ENCODE measurements around the gene LFNG. TPM values are rescaled to one million over a fixed set of nuclear protein-coding genes. Genes with fewer than 3 reads are reported as not detected.

Gene LFNG
- total RNA-seq, 4 donors from 2014 or later = 17.9 to 162 (median 80.6) TPM

DNA sequence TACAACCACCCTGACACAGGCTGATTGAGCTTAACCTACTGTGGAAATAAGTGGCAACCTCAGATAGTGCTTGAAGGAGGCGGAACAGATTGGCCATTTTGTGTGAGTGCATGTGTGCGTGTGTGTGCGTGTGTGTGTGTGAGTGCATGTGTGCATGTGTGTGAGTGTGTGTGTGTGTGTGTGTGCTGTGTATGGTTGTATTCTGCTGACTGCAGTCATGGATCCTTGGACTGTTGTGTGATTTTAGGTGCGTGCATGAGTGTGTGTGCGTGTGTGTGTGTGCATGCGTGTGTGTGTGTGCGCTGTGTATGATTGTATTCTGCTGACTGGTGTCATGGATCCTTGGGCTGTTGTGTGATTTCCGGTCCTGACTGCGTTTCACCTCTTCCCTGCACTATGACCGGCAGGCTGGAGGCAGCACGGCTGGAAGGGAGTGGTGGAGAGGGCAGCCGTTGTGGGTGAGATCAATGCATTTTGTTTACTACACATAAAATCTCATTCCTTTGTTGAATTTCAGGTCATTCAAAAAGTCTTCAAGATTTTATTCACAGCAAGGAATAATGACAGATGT, 45.5 kb downstream of the LFNG start:
- in situ Hi-C loops (cut with MboI; ENCODE audit: low pct_ligation_motif_present in 1 of 4, low pct_unique_long_range_greater_than_20kb in 1 of 4, low sequenced_read_pairs in 3 of 4) = no loop called here
- Histone ChIP-seq H3K27ac (peak overlapping the region in 2 of 4 donors; percentile 12 to 59), H3K9me3 (no peaks in the 10 kb centered on the region), H3K4me1 (peaks cover 6 to 43% (median 11%) of the 10 kb centered on the region in 4 donors), H3K27me3 (no peaks in the 10 kb centered on the region), H3K36me3 (no peaks in the 10 kb centered on the region), H3K4me3 (no peak overlapping the region)
- TF ChIP-seq POLR2A (IDR thresholded peaks at IDR 0.05) (peak; percentile 31), EP300 (IDR thresholded peaks at IDR 0.05; ENCODE audit: low read depth) (no peak), POLR2AphosphoS5 (IDR thresholded peaks at IDR 0.05) (no peak)
- TF ChIP-seq, protein P1, sequence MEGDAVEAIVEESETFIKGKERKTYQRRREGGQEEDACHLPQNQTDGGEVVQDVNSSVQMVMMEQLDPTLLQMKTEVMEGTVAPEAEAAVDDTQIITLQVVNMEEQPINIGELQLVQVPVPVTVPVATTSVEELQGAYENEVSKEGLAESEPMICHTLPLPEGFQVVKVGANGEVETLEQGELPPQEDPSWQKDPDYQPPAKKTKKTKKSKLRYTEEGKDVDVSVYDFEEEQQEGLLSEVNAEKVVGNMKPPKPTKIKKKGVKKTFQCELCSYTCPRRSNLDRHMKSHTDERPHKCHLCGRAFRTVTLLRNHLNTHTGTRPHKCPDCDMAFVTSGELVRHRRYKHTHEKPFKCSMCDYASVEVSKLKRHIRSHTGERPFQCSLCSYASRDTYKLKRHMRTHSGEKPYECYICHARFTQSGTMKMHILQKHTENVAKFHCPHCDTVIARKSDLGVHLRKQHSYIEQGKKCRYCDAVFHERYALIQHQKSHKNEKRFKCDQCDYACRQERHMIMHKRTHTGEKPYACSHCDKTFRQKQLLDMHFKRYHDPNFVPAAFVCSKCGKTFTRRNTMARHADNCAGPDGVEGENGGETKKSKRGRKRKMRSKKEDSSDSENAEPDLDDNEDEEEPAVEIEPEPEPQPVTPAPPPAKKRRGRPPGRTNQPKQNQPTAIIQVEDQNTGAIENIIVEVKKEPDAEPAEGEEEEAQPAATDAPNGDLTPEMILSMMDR (IDR thresholded peaks at IDR 0.05) = peak in 1 of 5 experiments; percentile 20
- DNase-seq = peak; percentile 63
- intact Hi-C loops (cut with DNase I; ENCODE audit: low total_unique reads) = no loop called here
- WGBS, 2 donors (ENCODE audit: low coverage in 1 of 2) = 57% methylated on average over 12 of the region's 12 CpGs; no CpG with 5 or more reads in 1 of the 2 donors

DNA sequence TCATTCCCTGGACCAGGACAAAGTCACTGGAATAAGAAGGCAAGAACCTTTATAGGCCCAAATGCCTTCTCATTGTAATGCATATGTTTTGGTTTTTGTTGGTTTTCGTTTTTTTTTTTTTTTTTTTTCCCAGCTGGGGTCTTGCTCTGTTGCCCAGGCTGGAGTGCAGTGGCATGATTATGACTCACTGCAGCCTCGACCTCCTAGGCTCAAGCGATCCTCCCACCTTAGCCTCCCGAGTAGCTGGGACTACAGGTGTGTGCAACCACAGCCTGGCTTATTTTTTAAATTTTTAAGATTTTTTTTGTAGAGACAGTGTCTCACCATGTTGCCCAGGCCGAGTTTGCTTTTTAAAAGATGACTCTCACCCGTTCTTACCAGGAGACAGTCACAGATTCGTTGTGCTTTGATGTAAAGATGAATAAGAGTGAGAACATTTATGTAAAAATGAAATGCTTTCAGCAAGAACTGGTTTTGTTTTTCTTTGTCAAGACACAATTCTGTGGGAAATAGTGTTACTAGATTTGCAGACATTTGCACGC, 46.8 kb downstream of the LFNG start:
- 69 to 71% methylated on average over 8 of the region's 8 CpGs for WGBS, 2 donors (ENCODE audit: low coverage in 1 of 2)
- Histone ChIP-seq H3K27ac (peak overlapping the region in 2 of 4 donors; percentile 28 to 31), H3K4me3 (no peak overlapping the region), H3K9me3 (no peaks in the 10 kb centered on the region), H3K27me3 (no peaks in the 10 kb centered on the region), H3K36me3 (no peaks in the 10 kb centered on the region), H3K4me1 (peaks cover 0 to 30% (median 2%) of the 10 kb centered on the region in 4 donors)
- intact Hi-C loops (cut with DNase I; ENCODE audit: low total_unique reads) (no loop called here), in situ Hi-C loops (cut with MboI; ENCODE audit: low pct_ligation_motif_present in 1 of 4, low pct_unique_long_range_greater_than_20kb in 1 of 4, low sequenced_read_pairs in 3 of 4) (no loop called here)
- DNase-seq = no peak
- TF ChIP-seq EP300 (IDR thresholded peaks at IDR 0.05; ENCODE audit: low read depth) = no peak

DNA sequence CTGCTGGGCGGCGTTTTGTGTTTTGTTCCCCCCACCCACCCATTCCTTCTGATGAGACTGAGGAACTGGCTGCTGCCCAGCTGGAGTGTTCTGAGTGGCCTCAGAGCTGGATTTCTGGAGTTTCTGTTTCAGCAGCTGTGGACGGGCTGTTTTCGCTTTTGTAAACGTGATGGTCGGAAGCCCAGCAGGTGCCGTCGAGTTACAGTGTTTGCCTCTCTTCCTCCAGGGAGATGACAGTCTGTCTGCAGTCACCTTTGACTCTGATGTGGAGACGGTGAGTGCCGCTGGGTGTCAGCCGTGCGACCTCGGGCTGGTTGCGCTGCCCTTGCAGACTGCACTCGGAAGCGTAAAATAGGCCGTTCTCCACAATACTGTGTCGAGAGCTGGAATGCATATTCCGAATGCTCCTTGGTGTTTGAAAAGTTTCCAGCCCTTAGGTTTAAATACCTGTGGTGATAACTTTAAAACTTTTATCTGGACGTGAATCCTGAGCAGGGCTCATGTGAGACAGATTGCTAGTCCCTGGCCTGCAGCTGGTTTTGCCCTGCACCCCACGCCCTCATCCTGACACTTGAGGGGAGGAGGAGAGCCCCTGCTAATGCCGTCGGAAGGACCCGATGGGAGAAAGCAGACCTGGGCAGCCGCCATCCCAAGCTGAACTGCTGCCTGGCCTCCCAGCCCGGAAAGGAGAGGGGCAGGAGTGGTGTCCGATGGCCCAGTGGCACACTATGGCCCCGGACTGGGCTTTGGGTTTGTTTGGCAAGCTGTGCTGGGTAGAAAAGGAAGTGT, 47.5 kb downstream of the LFNG start:
- peak overlapping the region in 2 of 4 donors; percentile 28 to 31 for H3K27ac ChIP-seq
- intact Hi-C loops (cut with DNase I; ENCODE audit: low total_unique reads) = no loop called here
- H3K4me1 ChIP-seq = peaks cover 0 to 23% (median 0%) of the 10 kb centered on the region in 4 donors
- TF ChIP-seq, protein P1 (IDR thresholded peaks at IDR 0.05) = no peak
- TF ChIP-seq POLR2A (IDR thresholded peaks at IDR 0.05) (no peak), EP300 (IDR thresholded peaks at IDR 0.05; ENCODE audit: low read depth) (no peak), POLR2AphosphoS5 (IDR thresholded peaks at IDR 0.05) (no peak)
- WGBS, 2 donors (ENCODE audit: low coverage in 1 of 2) = 59 to 80% methylated on average over 4 to 28 of the region's 28 CpGs
- DNase-seq = peak; percentile 60
- H3K36me3 ChIP-seq = peaks cover 0 to 2% (median 0%) of the 10 kb centered on the region in 4 donors
- H3K9me3 ChIP-seq = no peaks in the 10 kb centered on the region
- in situ Hi-C loops (cut with MboI; ENCODE audit: low pct_ligation_motif_present in 1 of 4, low pct_unique_long_range_greater_than_20kb in 1 of 4, low sequenced_read_pairs in 3 of 4) = no loop called here
- H3K27me3 ChIP-seq = no peaks in the 10 kb centered on the region
- H3K4me3 ChIP-seq = no peak overlapping the region

DNA sequence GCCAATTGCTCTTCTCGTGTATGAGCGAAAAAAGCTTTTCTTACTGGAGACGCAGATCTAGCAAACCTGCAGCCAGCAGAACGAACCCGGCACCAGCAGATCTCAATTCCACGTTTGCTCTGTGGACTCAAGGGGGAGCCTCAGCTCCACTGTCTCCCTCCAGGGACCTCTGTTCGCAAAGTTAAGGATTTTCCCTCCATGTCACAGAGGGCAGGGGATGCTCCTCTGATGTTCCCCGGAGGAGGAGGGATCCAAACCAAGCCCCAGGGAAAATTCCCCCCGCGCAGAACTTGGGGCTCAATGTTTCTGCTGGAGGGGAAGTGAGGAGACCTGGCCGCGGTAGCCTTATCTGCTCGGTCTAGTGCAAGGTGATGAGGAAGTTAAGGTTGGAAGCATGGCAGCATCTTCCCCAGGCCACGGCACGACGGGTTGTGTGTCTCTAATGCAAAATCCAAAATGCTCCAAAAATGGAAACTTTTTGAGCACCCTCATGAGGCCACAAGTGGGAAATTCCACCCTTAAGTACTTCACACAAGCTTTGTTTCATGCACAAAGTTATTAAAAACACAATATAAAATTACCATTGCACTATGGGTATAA, 48.2 kb downstream of the LFNG start:
- Histone ChIP-seq H3K36me3 (peaks cover 0 to 6% (median 0%) of the 10 kb centered on the region in 4 donors), H3K4me1 (peaks cover 0 to 20% (median 0%) of the 10 kb centered on the region in 4 donors), H3K27me3 (no peaks in the 10 kb centered on the region), H3K9me3 (no peaks in the 10 kb centered on the region), H3K4me3 (no peak overlapping the region), H3K27ac (no peak overlapping the region)
- TF ChIP-seq POLR2A (IDR thresholded peaks at IDR 0.05) = no peak
- TF ChIP-seq, protein P1 (IDR thresholded peaks at IDR 0.05) = peak in 1 of 5 experiments; percentile 23
- DNase-seq = no peak
- in situ Hi-C loops (cut with MboI; ENCODE audit: low pct_ligation_motif_present in 1 of 4, low pct_unique_long_range_greater_than_20kb in 1 of 4, low sequenced_read_pairs in 3 of 4) = no loop called here
- WGBS, 2 donors (ENCODE audit: low coverage in 1 of 2) = 58% methylated on average over 16 of the region's 16 CpGs; no CpG with 5 or more reads in 1 of the 2 donors
- intact Hi-C loops (cut with DNase I; ENCODE audit: low total_unique reads) = no loop called here
